ENCODE results near the gene SUPT3H.

The SUPT3H gene

DNA sequence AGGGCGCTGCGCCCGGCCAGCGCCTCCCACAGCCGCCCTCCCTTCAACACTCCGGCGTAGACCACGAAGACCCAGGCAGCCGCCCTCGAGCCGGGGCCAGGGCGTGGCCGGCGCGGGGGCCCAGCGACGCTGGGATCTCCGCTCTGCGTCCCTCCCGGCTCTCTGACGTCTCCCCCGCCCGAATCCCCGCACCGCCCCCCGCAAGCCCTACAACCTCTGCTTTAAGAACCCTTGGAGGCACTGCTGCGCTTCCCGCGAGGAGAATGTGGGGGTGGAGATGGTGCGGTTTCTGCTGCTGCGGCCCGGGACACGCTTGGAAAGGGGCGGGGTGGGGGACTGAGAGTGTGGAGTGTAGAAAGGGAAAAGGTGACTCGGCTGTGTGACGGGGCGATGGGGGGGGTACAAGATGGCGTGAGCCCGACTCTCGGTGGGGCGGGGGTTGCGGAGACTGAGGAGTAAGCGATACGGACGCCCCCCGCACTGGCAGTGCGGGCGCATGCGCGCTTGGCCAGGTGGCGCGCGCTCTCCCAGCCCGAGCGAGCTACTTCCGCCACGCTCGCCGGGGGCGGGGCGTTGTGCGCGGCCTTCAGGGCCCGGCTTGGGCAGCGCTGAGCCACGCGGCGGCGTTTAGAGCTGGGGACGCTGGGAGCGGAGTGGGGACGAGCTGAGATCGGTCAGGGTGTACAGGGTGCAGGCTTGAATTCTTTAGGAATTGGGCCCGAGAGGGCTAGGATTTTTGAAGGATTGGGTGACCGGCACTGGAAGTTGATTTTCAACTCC lies at the start of gene SUPT3H:
Gene SUPT3H, minus strand, starts transcription at position 381 of the 780 bp plus-strand sequence.
- peak; percentile 54 to 93 (median 87) for DNase-seq

DNA sequence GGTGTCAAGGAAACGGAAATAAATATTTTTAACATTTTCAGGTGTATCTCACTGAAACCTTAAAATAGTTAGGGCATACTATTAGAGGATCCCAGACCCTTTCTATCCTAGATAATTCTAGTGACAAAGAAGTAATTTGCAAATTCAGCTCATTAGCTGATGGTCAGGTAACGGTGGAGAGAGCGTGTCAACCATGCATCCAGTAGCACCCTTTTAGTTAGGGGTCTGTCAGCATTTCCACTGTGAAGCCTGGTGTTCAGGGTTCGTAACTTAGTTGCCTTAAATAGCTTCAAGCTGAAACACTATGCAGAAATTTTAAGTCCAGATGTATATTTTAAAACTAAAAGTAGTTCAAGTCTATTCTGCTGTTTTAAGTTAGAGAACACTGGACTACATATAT lies 48.5 kb upstream of the SUPT3H start:
- DNase-seq = no peak

DNA sequence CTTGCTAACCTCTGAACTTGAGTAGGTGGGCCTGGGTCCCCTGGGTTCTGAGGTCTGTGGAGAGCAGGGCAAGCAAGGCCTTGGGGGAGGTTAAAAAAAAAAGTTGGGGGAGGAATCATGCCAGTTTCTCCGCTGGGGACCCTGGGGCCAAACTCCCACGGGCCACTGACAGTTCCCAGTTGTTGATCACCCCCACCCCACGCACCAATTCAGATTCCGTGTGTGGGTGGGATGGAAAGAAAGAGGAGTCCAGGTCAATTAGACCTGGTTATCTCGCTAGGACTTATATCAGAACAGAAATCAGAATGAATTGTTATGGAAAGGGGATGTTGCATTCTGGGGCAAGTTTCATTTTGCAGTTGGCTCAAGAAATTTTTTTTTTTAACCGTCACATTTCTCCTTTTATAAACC lies 46.7 kb upstream of the SUPT3H start:
- DNase-seq = peak in 1 of 58 donors; percentile 37

DNA sequence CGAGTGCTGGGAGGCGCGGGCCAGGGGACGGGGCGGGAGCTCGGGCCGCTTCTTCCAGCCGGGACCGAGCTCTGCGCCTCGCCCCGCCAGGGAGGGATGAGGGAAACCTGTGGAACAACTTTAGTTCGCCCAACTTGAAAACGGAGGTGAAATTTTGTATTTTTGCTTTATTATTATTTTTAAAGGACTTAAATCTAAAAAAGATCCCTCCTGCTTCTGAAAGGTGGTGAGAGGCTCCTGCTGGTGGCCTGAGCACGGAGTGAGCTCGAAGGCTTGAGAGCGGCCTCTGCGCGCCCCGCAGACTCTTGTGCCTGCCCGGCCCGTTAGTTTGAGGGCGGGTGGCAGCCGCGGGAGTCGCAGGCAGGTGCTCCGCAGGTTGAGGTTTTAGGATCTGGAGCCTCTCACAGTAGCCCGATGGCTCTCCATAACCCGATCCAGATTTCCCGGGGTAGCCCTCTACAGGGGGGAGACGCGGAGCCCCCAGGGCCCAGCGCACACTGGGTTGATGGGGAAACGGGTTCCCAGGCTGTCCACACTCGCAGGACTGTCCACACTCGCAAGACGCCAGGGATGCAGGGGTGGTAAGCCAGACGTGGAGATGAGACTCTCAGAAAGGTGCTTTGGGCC lies 46.2 kb upstream of the SUPT3H start:
- no peak for DNase-seq

GRCh38 chr6:45423111-45423823 lies 45.5 kb upstream of the SUPT3H start:
- peak in 5 of 58 donors; percentile 19 to 48 (median 25) for DNase-seq

DNA sequence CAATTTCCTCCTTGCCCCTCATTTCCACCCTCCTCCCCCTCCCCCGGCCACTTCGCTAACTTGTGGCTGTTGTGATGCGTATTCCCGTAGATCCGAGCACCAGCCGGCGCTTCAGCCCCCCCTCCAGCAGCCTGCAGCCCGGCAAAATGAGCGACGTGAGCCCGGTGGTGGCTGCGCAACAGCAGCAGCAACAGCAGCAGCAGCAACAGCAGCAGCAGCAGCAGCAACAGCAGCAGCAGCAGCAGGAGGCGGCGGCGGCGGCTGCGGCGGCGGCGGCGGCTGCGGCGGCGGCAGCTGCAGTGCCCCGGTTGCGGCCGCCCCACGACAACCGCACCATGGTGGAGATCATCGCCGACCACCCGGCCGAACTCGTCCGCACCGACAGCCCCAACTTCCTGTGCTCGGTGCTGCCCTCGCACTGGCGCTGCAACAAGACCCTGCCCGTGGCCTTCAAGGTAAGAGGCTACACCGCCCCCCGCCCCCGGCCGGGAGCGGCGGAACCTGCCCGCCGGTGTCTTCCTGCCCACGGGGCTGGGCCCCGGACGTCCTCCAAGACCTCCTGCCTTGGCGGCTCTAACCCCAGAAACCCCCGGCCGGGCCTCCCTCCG lies 44.9 kb upstream of the SUPT3H start:
- DNase-seq = peak in 6 of 58 donors; percentile 36 to 56 (median 47)

DNA sequence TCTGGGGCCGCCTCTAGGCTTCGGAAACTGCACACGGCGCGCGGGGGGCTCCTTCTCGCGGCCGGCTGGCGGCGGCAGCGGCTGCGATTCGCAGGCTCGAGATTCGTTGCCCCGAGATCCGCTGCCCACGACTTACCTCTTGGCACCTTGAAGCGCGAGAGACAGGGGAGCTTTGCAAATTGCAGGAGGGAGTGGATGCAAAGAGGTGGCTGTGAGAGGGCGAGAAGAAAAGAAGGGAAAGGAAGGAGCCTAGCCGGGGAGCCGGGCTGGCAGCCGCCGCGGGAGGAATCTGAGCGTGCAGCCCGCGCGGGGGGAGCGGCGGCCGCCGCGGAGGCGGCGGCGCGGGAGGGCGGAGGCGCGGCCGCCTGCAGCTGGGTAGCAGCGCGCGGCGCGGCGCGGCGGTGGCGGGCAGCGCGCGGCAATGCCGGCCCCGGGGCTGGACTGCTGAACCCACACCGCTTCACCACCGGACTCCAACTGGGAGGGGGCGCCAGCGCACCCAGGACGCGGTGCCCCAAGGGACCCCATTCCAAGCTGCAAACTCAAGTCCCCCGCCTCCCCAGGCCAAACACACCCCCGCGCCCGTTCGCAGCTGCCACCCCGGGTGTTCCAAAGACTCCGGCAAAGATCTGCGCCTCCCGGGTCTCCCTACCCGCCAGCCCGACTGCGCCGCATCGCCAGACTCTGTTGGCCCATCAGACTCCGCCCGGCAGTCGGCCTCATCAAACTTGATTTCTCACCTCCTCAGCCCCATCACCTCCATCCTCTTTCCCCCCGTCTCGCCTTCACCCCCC lies 44.2 kb upstream of the SUPT3H start:
- peak in 41 of 58 donors; percentile 27 to 75 (median 54) for DNase-seq

GRCh38 chr6:45420909-45421708 lies 43.4 kb upstream of the SUPT3H start:
- DNase-seq = no peak

DNA sequence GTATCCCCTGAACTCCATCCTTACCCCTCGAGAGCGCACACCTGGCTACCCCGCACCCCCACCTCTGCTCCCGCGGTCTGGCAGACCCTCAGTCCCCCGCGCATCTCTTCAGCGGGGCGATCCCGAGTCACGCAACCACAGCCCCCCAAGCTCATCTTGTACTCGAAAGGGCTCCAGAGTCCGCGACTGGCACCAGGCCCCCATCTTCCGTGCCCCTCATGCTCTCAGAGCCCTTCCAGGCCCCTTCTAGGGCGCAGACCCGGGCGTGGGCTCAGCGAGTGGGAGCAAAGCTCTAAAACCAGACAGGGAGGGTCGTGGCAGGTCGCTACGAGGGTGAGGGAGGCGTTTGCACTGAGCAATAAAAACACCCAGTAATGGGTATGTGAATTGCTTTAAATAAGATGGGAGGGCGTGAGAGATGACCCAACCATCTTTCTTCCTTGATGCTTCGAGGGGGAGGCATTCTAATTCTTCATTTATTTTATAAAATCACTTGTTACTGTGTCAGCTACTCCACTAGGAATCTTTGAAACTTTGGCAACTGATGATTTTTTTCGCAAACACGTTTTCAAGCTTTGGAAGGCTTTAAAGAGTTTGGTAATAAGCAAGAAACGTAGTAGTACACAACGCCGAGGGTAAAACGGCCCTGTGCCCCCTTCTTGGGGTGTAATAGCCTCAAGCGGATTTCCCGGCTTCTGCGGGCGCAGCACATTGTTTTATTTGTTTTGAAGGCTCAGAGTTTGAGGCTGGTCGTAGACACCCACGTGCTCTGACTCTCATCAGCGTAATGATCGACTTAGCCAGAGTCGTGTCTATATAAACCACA lies 42.6 kb upstream of the SUPT3H start:
- peak in 1 of 58 donors; percentile 11 for DNase-seq

DNA sequence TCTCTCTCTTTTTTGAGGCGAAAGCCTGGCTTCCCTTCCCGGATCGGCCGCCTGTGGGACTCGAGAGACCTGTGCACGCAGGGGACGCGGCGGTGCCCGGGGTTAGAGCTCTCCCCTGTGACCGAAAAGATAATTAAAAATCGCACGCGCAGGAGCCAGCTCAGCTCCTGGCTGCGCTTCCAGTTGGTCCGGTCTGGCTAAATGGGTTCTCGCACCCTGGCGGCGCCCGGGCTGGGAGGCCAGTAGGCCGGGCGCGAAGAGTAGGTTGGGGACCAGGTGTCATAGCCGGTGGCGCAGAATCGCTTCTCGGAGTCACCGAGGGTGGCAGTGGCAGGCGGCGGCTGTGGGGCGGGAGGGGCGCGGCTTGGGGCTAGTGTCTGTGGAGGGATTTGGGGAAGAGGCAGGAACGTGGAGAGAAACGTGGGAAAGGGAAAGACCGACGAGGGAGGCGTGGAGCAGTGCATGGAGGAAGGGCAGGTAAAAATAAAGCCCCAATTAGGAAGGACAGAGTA lies 41.9 kb upstream of the SUPT3H start:
- peak in 27 of 58 donors; percentile 3 to 54 (median 27) for DNase-seq

- DNase-seq = no peak
These were observed 39.7 kb upstream of the SUPT3H start for GRCh38 chr6:45417436-45417835.

GRCh38 chr6:45416700-45417099 lies 39.0 kb upstream of the SUPT3H start:
- DNase-seq = no peak

DNA sequence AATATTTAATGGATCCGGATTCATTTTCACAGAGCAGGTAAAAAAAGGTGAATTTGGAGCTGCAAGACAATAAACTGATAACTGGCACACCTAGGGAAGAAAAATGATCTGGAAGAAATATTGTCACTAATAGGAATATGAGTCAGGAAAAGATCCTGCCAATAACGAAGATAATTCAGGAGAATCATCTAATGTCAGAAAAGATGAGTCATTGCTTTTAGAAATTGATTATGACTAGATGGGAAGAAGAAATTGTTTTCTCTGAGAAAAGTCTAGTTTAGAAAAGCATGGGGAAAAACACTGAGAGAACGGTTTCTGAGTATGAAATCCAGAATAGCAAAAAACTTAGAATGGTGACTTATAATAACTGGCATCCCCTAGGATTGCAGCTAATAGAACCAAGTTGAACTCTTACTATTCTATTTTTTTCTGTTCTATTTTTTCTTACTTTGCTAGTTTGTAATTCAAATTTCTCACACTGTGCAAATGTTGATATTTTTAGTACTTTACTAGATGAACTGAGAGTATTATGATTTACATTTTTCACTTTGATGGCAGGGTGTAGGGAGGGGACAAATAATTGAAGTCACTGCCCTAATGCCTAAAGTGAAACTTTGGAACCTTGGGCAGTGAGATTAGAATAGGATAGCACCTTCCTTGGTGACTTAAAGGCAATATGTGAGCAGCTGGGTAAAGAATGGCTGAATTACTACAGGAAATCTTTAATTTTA lies 38.2 kb upstream of the SUPT3H start:
- no peak for DNase-seq

GRCh38 chr6:45415315-45415714 lies 37.6 kb upstream of the SUPT3H start:
- DNase-seq = no peak

GRCh38 chr6:45411959-45412358 lies 34.2 kb upstream of the SUPT3H start:
- no peak for DNase-seq

- DNase-seq = no peak
These were observed 22.3 kb upstream of the SUPT3H start for GRCh38 chr6:45400021-45400420.

GRCh38 chr6:45398075-45398813 lies 20.5 kb upstream of the SUPT3H start:
- DNase-seq = no peak

Measured in anterior cingulate cortex (tissue), 58 donors.